ENCODE results near the gene CENPN. TPM values are rescaled to one million over a fixed set of nuclear protein-coding genes. Genes with fewer than 3 reads are reported as not detected.

Gene CENPN
- total and polyA plus RNA-seq, 10 of the 15 experiments (the other 5 are each of a cell fraction or from before 2014, with no cell fraction given), result 39.8 to 143 (median 66.8) TPM

DNA sequence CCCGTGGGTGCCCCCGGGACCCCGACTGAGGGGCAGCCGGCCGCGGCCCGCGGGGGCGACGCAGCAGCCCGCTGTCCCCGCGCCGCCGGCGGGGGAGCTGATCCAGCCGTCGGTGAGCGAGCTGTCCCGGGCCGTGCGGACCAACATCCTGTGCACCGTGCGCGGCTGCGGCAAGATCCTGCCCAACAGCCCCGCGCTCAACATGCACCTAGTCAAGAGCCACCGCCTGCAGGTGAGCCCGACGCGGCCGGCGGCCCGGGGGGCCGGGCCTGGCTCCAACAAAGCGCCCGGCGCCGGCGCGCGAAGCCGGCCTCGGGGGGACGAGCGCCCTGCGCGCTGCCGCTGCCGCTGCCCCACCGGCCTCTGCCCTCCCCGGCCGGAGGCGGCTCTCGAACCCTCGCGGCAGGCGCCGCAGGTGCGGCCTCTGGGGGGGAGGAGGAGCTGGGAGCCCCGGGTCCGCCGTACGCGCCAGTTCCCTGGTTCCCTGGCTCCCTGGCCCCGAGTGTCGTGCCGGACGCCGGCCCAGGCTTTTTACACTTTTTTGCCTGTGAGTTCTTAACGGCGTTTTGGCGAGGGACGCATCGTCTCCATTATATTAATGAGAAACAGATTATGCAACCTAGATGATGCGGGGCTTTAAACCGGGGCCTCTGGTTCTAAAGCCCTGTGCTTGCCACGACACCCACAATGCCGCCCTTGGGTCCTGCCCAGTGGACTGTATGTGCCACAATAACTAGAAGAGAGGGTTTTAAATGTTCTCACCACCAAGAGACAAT, 29.1 kb downstream of the CENPN start (continued):
- TF ChIP-seq, protein P1, sequence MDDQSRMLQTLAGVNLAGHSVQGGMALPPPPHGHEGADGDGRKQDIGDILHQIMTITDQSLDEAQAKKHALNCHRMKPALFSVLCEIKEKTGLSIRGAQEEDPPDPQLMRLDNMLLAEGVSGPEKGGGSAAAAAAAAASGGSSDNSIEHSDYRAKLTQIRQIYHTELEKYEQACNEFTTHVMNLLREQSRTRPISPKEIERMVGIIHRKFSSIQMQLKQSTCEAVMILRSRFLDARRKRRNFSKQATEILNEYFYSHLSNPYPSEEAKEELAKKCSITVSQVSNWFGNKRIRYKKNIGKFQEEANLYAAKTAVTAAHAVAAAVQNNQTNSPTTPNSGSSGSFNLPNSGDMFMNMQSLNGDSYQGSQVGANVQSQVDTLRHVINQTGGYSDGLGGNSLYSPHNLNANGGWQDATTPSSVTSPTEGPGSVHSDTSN (IDR thresholded peaks at IDR 0.05; ENCODE audit: insufficient replicate concordance, low read depth, low read length), result no peak
- TF ChIP-seq IRF3 (IDR thresholded peaks at IDR 0.05) (no peak), STAT3 (IDR thresholded peaks at IDR 0.05; ENCODE audit: low read depth, low read length) (no peak), HCFC1 (IDR thresholded peaks at IDR 0.05; ENCODE audit: low read length) (no peak), MTA3 (IDR thresholded peaks at IDR 0.05; ENCODE audit: borderline replicate concordance, low read length) (no peak), ZNF274 (IDR thresholded peaks at IDR 0.05; ENCODE audit: insufficient read depth, insufficient read length) (no peak), NFXL1 (IDR thresholded peaks at IDR 0.05; ENCODE audit: borderline replicate concordance) (0 out of 2 replicates have a peak, but pooled peaks have one; percentile 31), MAX (IDR thresholded peaks at IDR 0.05; ENCODE audit: low read depth, low read length) (no peak), TAF1 (IDR thresholded peaks at IDR 0.05; ENCODE audit: borderline replicate concordance, low read depth, low read length) (0 out of 2 replicates have a peak, but pooled peaks have one; percentile 11), BHLHE40 (IDR thresholded peaks at IDR 0.05; ENCODE audit: borderline replicate concordance in 1 of 2, low read depth in 2 of 2, low read length in 1 of 2) (peak in 1 of 2 experiments; percentile 21; a peak in 1 of 4 replicates), RELA (IDR thresholded peaks at IDR 0.05; ENCODE audit: borderline replicate concordance, partially characterized antibody) (no peak), FOS (IDR thresholded peaks at IDR 0.05; ENCODE audit: borderline replicate concordance, extremely low read depth, insufficient read length) (no peak), CHD2 (IDR thresholded peaks at IDR 0.05; ENCODE audit: borderline replicate concordance, low read depth, low read length) (no peak), NKRF (conservative IDR thresholded peaks at IDR 0.05) (peak; percentile 35; the same call in 1 of the 2 replicates), YY1 (IDR thresholded peaks at IDR 0.05; ENCODE audit: low read depth, low read length) (no peak), ZSCAN29 (IDR thresholded peaks at IDR 0.05) (no peak), POLR2AphosphoS2 (IDR thresholded peaks at IDR 0.05; ENCODE audit: low read depth, low read length) (no peak), CHD1 (IDR thresholded peaks at IDR 0.05; ENCODE audit: low read depth, low read length) (no peak), CUX1 (IDR thresholded peaks at IDR 0.05; ENCODE audit: insufficient replicate concordance, low read depth, low read length) (no peak), BACH1 (IDR thresholded peaks at IDR 0.05; ENCODE audit: borderline replicate concordance) (0 out of 2 replicates have a peak, but pooled peaks have one; percentile 3)

Data from GM12878 (cell line).